RPMI8226 (cell line): ENCODE results near the gene CARF.
"Not testable (repeated sequence)": the region's sequence is repeated elsewhere in the genome, so short reads cannot be mapped to it uniquely, and the experiment has no call there.

Experiments used
- DNase-seq: peaks from one replicate; pipeline ENCODE4 v3.0.0-alpha.2; 2015

CARF gene

GRCh38 chr2:202941771-202942170, 29.7 kb downstream of the CARF start:
- no peak for DNase-seq

- no peak for DNase-seq
Observed at GRCh38 chr2:202944408-202944807, 32.3 kb downstream of the CARF start.

- no peak for DNase-seq
Observed at GRCh38 chr2:202944816-202945215, 32.7 kb downstream of the CARF start.

GRCh38 chr2:202945497-202945896, 33.4 kb downstream of the CARF start:
- no peak for DNase-seq

GRCh38 chr2:202949333-202949732, 37.3 kb downstream of the CARF start:
- DNase-seq = not testable (repeated sequence)

- DNase-seq = no peak
Observed at GRCh38 chr2:202950592-202950991, 38.5 kb downstream of the CARF start.

- DNase-seq = no peak
Observed at GRCh38 chr2:202960524-202960923, 48.4 kb downstream of the CARF start.

GRCh38 chr2:202963712-202964111, 51.6 kb downstream of the CARF start:
- no peak for DNase-seq

GRCh38 chr2:202965810-202966460, 53.9 kb downstream of the CARF start:
- peak; percentile 50 for DNase-seq

GRCh38 chr2:202969404-202969803, 57.3 kb downstream of the CARF start:
- DNase-seq = not testable (repeated sequence)

GRCh38 chr2:202976809-202977208, 64.7 kb downstream of the CARF start:
- DNase-seq = no peak

- DNase-seq = no peak
Observed at GRCh38 chr2:202982779-202983491, 70.9 kb downstream of the CARF start.

- DNase-seq = no peak
Observed at GRCh38 chr2:202989749-202990148, 77.7 kb downstream of the CARF start.

- no peak for DNase-seq
Observed at GRCh38 chr2:202990501-202990900, 78.4 kb downstream of the CARF start.

GRCh38 chr2:202997113-202997512, 85.0 kb downstream of the CARF start:
- DNase-seq = not testable (repeated sequence)

GRCh38 chr2:203002054-203002821, 90.2 kb downstream of the CARF start:
- no peak for DNase-seq

GRCh38 chr2:203003716-203004115, 91.6 kb downstream of the CARF start:
- no peak for DNase-seq

GRCh38 chr2:203014456-203015199, 102.6 kb downstream of the CARF start, which contains the start of gene NBEAL1:
Gene NBEAL1 (plus strand): TSS chr2:203014875. CDS start chr2:203016385, 1,510 bp downstream.
- DNase-seq = peak; percentile 97

- no peak for DNase-seq
Observed at GRCh38 chr2:203016716-203017115, 104.6 kb downstream of the CARF start.

GRCh38 chr2:203018181-203018580, 106.1 kb downstream of the CARF start:
- DNase-seq = no peak

GRCh38 chr2:203019142-203019541, 107.1 kb downstream of the CARF start:
- DNase-seq = no peak

GRCh38 chr2:203021991-203022390, 109.9 kb downstream of the CARF start:
- no peak for DNase-seq

- DNase-seq = no peak
Observed at GRCh38 chr2:203022751-203023150, 110.7 kb downstream of the CARF start.
